T-helper 1 cell treated with Interleukin-12 subunit alpha and Interleukin-12 subunit beta and Interleukin-4 antibody, amounts not matched to agents 30 ng/mL and 1 ng/mL, for 36 hours (primary cell): ENCODE measurements around the gene TRAM2. TPM values are rescaled to one million over a fixed set of nuclear protein-coding genes. Genes with fewer than 3 reads are reported as not detected.

ENCODE experiments used
- intact Hi-C: fragments of 100-400 bp; cut with micrococcal nuclease; formaldehyde crosslinking; loops from one replicate; pipeline ENCODE4 v1.15.1; 2024
- total RNA-seq: library from RNA; stranded (reverse); gene quantifications from 2 replicates; pipeline ENCODE4 v1.2.3, GENCODE V29; 2022

The TRAM2 gene
- total RNA-seq, 1 donor from 2014 or later: 13.7 TPM

DNA sequence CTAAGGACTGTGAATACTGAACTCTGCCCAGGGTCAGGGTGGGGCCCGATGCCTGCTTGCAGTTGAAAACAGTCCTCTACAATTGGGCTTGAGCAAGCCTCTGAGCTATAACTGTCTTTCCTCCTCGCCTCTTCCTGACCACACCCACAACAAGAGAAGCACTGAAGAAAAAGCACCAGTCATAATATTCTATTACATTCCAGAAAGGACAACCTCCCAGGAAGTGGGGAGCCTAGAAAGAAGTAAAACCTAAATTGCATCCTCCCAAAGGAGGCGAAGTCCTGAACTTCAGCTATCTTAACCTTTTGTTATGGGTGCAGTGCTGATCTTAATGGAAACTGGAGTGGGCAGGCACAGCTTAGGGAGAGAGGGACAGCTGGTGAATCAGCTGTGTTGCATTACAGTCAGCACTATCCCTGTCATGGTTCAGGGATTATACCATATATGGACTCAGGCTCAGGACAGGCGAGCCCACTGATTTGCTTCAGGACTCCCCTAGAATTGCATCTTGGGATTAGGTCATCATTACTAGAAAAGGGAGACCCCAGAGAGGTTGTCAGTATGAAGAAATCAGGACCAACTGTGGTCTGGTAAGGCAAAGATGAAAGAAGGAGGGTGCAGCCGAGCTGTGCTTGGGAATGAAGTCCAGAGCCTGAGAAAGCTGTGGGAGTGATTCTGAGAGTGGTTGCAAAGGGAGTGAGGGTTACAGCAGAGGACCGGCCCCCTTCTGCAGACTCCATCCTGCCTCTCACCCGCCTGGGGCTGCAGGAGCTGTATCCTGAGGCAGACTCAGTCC lies 18.3 kb upstream of the TRAM2 start:
- intact Hi-C loops: loop anchor here (5.0 kb wide), 1 partner anchor 43 kb away; no protein-coding TSS in a partner anchor

DNA sequence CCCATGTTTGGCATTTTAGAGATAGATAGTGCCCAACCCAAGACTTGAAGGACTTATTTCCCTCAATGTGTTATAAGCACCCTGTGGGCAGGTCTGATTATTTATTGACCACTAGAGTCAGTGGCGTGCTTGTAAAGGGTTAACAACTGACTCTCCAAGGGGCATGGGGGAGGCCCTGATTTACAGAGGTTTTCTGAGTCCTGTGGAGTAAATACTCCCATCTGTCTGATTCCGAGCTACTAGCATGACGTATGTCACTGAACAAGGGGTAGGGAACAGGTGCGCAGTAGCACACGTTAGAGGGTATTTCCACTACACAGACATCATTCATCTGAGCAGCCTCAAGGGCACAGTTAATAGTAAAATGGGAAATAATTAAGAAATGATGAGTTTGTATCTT lies 17.4 kb upstream of the TRAM2 start:
- intact Hi-C loops: loop anchor here (5.0 kb wide), 1 partner anchor 42 kb away; no protein-coding TSS in a partner anchor

DNA sequence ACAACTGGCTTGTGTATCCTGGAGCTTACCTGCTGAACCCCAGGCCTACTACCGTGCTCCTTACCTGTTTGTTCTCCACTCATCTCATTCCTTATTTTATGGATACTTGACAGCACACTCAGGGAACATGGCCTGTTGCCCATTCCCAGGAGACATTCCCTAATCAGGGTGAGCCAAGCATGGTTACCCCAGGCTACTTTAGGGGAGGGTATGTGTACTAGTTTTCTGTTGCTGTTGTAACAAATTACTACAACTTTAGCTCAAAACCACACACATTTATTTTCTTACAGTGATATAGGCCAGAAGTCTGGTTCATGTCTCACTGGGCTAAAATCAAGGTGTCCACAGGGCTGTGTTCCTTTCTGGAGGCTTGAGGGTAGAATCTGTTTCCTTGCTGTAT lies 15.0 kb upstream of the TRAM2 start:
- intact Hi-C loops: loop anchor here (2.0 to 5.0 kb wide), 2 partner anchors 40 to 175 kb away; no protein-coding TSS in a partner anchor

DNA sequence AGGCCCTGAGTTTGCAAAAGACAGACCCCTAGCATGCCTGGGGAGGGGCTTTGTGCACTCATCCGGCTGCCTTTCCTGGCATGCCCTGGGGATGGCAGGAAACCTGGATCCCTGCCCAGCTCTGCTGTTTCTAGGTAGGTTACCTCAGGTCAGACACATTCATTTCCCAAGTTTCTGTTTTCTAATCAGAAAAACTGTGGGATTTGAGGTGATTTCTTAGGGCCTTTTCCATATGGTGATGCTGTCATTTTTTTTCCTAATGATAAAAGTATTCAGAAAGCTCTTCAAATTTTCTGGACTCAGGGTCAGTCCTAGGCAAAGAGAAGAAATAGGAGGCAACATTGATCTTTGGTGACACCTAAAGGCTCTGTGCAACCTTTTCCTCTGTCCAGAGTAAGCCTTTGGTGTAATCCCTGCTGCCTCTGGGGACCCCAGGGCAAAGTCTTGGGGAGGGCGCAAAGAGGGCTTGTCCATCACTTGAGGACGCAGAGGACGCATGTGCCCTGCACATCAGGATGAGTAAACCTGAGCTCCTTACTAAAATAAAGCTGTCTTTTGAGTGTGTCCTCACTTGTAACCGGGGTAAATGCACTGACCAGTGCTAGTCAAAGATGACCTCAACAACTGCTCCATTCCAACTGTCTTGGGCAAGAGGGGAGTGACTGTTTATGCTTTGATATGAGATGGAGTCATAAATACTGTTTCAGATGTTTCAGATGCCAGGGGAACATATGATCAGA lies 13.5 kb upstream of the TRAM2 start:
- intact Hi-C loops: loop anchor here (2.0 to 5.0 kb wide), 2 partner anchors 38 to 174 kb away; no protein-coding TSS in a partner anchor

DNA sequence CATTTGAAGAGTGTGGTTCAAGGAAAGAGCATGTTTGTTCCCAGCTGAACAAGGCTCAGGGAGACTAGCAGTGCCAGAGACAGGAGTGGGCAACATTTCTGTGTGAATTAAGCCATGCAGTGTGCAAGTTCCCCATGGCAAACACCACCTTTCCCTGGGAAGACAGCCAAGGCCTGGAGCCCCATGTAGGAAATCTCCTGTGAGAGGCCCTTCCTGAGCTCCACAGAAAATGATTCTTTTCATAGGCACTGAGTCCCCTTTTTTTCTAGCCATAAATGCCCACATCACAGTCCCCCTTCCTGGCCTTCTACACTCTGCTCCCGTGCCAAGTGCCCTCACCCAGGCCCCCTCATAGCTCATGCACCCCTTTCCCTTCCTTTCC lies 11.8 kb upstream of the TRAM2 start:
- intact Hi-C loops: no loop called here

DNA sequence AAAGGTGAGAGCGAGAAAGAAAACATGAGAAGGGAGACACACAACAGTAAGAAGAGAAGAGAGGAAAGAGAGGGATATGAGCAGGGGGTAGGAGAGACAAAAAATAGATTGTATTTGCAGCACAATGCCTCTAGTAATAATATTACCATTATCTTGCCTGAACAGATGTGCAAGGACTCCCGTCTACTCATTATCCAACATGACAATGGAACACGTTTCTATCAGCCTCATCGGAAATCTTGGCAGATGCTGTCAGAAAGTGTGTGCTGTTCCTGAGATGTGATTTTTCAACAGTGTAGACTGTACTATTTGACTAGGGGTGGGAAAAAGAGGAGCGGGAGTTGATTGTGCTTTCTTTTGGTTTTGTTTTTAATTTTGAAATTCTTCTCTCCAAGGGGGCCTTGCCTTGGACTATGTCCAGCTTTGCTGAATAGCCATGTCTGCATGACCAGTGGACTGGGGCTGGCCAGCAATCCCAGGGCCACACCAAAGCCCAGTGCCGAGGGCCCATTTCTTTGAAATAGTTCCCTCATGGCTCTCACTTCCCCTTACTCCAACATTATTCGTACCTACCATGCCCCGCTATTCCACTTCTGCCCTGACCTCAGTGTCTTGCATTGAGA lies 11.3 kb upstream of the TRAM2 start:
- intact Hi-C loops: no loop called here

DNA sequence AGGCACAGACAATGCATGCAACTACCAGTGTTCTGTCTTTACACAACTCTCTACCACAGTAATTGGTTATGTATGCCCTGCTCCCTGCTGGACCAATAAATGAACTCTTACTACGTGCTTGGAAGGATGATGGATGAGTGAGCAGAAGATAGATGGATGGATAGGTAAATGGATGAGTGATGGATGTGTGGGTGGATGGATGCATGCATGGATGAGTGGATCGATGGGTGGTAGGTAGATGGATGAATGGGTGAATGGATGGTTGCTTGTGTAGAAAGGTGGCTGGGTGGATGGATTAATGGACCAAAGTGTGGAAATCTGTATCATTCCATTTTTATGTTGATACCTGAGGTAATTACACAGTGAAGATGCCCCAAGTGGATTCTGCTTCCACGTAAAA lies 10.1 kb upstream of the TRAM2 start:
- intact Hi-C loops: no loop called here

DNA sequence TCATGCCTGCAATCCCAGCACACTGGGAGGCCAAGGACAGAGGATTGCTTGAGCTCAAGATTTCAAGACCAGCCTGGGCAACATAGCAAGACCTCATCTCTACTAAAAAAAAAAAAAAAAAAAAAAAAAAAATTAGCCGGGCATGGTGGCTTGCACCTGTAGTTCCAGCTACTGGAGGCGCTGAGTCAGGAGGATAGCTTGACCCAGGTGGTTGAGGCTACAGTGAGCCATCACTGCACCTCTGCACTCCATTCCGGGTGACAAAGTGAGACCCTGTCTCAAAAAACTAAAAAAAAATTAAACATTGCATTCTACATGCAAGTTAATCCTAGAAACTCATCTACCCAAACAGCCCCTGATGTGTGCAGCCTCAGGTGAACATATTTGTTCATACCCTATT lies 7.3 kb upstream of the TRAM2 start:
- intact Hi-C loops: no loop called here

DNA sequence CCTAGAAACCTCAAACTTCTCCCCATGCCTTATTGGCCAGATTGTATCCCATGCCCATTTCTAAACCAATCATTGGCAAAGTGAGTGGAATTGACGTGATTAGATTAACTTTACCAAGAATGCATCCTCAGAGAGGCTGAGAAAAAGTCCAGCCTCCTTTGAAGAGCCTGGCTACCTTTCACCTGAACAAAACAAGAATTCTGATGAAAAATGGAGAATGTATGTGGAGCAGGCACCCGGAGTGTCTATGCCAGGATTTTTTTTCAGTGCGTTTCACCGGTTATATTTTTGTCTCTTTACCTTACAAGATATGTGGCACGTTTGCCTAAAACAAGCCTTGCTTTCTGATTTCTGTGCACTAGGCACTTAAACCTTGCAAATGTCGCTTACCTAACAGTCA lies 6.1 kb upstream of the TRAM2 start:
- intact Hi-C loops: no loop called here

DNA sequence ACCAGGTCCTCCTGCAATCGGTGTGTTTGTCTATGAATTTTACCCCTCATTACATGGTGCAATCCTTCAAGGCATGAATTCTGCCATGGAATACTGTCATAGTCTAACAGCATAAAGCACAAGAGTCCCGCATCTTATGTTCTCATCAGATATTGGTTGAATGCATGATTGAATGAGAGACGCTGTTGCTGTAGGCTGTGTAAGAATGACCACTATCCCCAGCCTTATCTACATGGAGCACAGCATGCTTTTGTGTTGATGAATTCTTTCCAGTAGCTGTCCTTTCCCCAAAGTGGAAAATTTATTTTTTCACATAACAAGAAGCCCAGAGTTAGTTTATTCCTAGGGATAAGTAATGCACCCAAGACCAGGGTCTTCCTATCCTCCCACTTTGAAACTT lies 5.6 kb upstream of the TRAM2 start:
- intact Hi-C loops: no loop called here

DNA sequence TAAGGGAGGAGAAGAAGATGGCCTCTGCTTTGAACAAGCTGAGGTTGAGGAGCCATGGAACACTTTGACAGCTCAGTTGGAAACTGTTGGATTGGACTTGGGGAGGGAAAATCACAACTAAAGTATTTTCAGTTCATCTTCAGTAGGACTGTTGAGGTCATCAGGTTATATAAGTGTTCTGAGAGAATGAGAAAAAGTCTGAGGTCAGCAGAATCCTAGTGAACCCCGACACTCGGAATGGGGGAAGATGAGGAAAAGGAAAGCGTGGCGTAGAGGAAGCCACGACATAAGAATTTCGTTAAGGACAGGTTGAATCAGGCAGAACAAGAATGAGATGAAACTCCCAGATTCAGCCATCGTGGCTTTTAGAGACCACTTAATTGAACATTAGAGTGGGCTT lies 4.0 kb upstream of the TRAM2 start:
- intact Hi-C loops: no loop called here

DNA sequence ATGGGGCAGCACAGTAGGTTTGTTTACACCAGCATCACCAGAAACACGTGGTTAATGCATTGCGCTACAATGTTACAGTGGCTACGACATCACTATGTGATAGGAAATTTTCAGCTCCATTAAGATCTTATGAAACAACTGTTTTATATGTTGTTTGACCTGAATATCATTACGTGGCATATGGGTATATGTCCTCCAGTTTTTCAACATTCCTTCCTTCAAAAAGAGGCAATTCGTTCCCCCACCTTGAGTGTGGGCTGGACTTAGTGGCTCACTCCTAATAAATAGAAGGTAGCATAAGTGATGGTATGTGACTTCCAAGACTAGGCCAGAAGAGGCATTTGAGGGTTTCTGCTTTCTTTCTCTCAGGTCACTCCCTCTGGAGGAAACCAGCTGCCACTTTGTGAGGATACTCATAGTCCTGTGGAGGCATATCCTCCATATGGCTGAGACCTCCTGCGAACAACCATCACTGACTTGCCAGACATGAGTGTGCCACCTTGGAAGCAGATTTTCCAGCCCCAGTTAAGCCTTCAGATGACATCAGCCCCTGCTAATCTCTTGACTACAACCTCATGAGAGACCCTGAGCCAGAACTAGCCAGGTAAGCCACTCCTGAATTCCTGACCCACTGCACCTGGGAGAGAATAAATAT lies 2.3 kb upstream of the TRAM2 start:
- intact Hi-C loops: loop anchor here (5.0 to 10.0 kb wide), 3 partner anchors 87 to 766 kb away; partner anchors contain the start of gene ELOVL5

DNA sequence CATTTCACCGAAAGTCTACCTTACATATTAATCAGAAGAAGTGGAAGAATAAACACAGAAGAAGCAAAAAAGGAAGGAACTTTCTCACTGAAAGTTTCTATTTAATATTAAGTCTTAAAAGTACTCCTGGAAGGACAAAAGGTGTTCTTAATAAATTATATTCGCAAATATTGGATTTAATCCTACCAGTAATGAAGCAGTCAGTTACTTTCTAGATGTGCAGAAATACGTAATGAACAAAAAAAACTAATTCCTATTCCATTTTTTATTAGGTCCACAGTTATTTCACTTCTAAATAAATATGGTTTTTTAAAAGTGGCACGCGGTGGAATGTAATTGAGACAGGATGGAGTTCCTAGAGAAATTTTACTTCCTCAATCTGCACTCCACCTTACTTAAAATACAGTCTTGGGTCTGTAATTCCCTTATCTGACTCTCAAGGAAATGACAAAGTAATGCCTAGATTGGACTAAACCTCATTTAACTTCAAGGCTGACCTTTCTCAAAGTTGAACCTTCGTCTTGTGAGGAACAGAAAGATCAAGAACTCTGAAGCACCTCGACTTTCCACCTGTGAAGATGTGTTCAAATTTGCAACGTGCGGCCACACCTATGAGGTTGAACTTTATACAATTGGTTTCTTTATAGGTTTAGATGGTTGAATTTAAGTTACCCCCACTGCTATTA lies 1.1 kb upstream of the TRAM2 start:
- intact Hi-C loops: loop anchor here (1.0 to 10.0 kb wide), 10 partner anchors 74 to 1215 kb away; partner anchors contain the start of genes EFHC1, ELOVL5, GSTA4 and MCM3

DNA sequence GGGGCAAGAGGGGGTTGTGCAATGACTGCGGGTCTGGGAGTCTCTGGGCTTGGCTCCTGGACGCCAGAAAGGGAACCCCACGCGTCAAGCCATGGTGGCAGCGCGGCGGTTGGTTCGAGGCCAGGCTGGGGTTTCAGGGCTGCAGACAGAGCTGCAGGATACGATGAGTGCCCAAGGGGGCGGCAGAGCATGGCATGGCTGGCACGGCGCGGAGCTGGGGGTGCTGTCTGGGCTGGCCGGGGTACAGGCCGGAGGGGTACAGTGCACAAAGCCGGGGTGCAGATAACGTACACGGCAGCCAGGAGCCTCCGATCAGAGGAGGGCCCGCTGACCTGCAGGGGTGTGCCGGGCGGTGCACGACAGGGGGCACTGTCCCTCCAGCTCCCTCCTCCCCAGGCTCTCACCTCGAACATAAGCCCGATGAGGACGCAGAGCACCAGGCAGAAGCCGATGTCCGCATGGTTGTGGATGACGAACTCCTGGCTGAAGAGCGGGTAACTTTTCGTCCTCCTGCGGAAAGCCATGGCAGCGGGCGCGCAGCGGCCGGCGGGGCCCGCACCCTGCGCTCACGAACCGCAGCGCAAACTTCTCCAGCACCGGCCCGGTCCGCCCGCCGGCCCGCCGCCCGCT lies 353 bp downstream of the TRAM2 start:
- intact Hi-C loops: loop anchor here (1.0 to 10.0 kb wide), 10 partner anchors 76 to 1216 kb away; partner anchors contain the start of genes EFHC1, ELOVL5, GSTA4 and MCM3

DNA sequence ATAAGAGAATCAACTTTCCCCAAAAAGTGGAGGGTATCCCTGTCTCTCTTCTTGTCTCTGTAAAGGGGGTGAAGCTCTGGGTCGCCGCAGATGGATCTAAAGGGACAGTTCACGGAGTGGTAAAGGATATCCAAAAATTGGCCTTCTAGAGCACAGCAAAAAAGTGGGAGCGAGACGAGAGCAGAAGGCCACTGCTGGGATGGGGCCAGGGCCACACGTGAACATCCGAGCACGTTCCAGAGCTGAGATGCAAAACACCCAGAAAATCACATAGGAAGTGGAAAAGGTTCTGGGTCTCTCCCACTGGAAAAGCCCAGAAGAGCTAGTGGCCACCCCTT lies 837 bp downstream of the TRAM2 start:
- intact Hi-C loops: loop anchor here (2.0 to 10.0 kb wide), 5 partner anchors 84 to 1217 kb away; partner anchors contain the start of genes ELOVL5 and GSTA4

DNA sequence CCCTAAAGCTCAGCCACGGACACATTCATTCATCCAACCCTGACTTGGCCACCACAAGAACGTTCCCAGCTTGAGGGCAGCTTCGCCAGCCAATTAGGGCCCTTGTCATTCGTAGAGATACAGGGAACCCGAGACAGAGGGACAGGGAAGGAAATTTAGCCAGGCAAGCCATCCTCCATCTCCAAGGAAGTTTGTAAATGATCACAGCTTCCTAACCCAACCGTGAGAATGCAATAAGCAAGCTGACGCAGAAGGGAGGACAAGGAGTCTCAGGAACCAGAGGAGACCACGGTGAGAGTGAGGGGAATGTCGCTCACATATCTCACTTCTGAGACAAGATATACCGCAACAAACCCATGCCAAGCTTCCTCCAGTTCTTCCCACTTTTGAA lies 1.4 kb downstream of the TRAM2 start:
- intact Hi-C loops: loop anchor here (1.0 to 10.0 kb wide), 7 partner anchors 40 to 969 kb away; partner anchors contain the start of genes ELOVL5 and GCLC

DNA sequence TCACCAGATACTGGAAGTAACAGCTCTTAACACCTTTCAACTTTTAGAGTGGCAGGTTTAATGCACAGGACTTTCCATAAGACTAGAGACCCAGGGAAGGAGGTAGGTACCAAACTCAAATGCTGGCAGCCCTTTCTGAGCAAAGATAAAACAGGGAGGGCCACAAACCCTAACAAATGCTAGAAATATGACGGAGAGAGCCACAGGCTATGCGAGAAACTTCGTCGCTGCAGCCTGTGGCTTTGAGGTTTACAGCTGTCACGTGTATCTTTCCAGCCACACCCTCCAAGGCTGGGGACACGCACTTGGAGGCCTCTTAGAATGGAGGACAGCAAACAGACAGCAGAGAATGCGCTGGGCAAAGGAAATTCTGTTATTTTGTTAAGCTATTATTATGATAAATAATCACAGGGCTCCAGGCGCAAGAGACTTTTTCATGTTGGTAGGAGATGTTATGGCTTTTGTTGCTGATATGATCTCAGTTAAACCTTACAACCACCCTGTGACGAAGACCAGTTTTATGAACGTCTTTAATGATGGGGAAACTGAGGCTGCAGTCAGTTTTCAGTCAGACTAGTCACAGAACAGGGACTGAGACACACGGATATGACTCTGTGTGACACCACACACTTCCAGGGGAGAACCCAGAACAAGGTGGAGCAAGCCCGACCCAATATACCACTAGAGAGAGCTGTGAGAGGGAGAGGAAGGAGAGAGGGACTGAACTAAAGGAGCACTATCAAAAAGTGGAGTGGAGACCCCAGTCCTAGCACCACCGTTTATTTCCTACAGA lies 2.0 kb downstream of the TRAM2 start:
- intact Hi-C loops: loop anchor here (1.0 to 10.0 kb wide), 10 partner anchors 40 to 1077 kb away; partner anchors contain the start of genes ELOVL5, GCLC and TMEM14A

DNA sequence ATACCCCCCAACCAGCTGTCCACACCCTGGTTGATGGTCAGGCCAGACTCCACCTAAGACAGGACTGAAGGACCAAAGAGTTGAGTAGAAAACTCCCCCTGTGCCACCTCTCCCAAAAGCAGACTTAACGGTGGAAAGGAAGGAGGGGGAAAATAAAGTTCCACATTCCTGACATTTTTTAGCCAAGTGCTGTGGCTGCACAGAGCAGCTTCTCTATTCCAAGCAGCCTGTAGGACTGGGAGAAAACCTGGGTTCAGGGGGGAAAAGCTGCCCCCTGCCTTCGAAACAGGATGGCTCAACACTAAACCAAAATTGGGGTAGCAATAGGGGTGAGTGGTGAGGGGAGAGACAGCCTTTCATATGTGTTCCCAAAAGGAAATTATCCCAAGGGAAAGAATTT lies 3.6 kb downstream of the TRAM2 start:
- intact Hi-C loops: loop anchor here (5.0 to 10.0 kb wide), 3 partner anchors 408 to 1079 kb away; partner anchors contain the start of gene ELOVL5

DNA sequence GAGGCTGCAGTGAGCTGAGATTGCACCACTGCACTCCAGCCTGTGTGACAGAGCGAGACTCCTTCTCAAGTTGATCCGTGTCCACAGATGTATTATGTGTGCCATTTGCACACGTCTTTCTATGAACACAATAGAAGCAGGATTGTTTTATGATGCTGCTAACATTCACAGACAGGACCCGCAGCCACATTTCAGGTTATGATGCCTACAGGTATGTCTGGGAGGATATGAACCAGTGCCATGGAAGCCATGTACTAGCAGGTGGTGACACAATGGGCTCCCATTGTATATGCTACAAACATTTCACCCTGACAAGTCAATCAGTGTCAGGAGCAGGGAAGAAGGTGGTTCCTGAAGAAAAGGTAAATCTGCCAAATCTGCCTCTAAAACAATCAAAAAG lies 4.3 kb downstream of the TRAM2 start:
- intact Hi-C loops: loop anchor here (5.0 to 10.0 kb wide), 3 partner anchors 408 to 1080 kb away; partner anchors contain the start of gene ELOVL5
